DND-41 (cell line): ENCODE measurements around the gene SPATA6L.
A peak's percentile ranks its signal among the peaks of the same experiment; 100 is the strongest.

ENCODE experiments used
- ATAC-seq: fragments of 200-7000 bp; cut with Tn5 transposase; 3 replicates; pipeline ENCODE4 v1.9.1; 2021; ENCODE audit warnings: low read depth; ENCODE audit not compliant: insufficient read depth
- DNase-seq: peaks from one replicate; pipeline ENCODE4 v3.0.0-alpha.2; 2020
- H2AFZ ChIP-seq: 2 replicates; pipeline ENCODE4 v1.6.0; 2012; ENCODE audit warnings: low read depth, low read length
- H3K27ac ChIP-seq: 2 replicates; pipeline ENCODE4 v1.5.1; 2012; ENCODE audit warnings: low read length, inconsistent platforms
- H3K27me3 ChIP-seq: fragments of 200-600 bp; sonication (generic); 2 replicates; pipeline ENCODE4 v1.6.0; 2012; ENCODE audit warnings: low read length, mild to moderate bottlenecking, inconsistent platforms; ENCODE audit not compliant: insufficient read depth, poor library complexity
- H3K36me3 ChIP-seq: 2 replicates; pipeline ENCODE4 v1.5.1; 2012; ENCODE audit warnings: low read length, inconsistent platforms; ENCODE audit not compliant: insufficient read depth
- H3K4me1 ChIP-seq: 2 replicates; pipeline ENCODE4 v1.5.1; 2012; ENCODE audit warnings: mild to moderate bottlenecking, low read length; ENCODE audit not compliant: insufficient read depth
- H3K4me2 ChIP-seq: 2 replicates; pipeline ENCODE4 v1.6.0; 2012; ENCODE audit warnings: mild to moderate bottlenecking, moderate library complexity, low read length, inconsistent platforms; ENCODE audit not compliant: insufficient read depth
- H3K4me3 ChIP-seq, 2 experiments: fragments of 200-600 bp in 1 of 2; shearing (Covaris generic) in 1 of 2; 2 replicates each; pipeline ENCODE4 v1.5.1; 2012 to 2016; ENCODE audit warnings: inconsistent platforms in 2 of 2, low read length in 2 of 2, mild to moderate bottlenecking in 2 of 2, low read depth in 1 of 2, moderate library complexity in 1 of 2
- H3K79me2 ChIP-seq: 2 replicates; pipeline ENCODE4 v1.6.0; 2012; ENCODE audit warnings: low read length, inconsistent platforms; ENCODE audit not compliant: insufficient read depth
- H3K9ac ChIP-seq: 2 replicates; pipeline ENCODE4 v1.6.0; 2012; ENCODE audit warnings: low read depth, mild to moderate bottlenecking, inconsistent platforms, low read length, moderate library complexity
- H3K9me3 ChIP-seq: 2 replicates; pipeline ENCODE4 v1.5.1; 2012; ENCODE audit warnings: low read length, moderate library complexity, mild to moderate bottlenecking, inconsistent platforms; ENCODE audit not compliant: insufficient read depth, severe bottlenecking
- H4K20me1 ChIP-seq: 2 replicates; pipeline ENCODE4 v1.6.0; 2012; ENCODE audit warnings: low read length; ENCODE audit not compliant: insufficient read depth
- EZH2 ChIP-seq: IDR thresholded peaks from 3 replicates; pipeline ENCODE4 v1.6.1; 2012; ENCODE audit warnings: borderline replicate concordance, low read depth, mild to moderate bottlenecking, moderate library complexity, low read length, inconsistent platforms; ENCODE audit not compliant: severe bottlenecking
- TF ChIP-seq, protein P1 (sequence below): IDR thresholded peaks from 2 replicates; pipeline ENCODE4 v1.5.1; 2012; ENCODE audit warnings: borderline replicate concordance, low read length, moderate library complexity, mild to moderate bottlenecking; ENCODE audit not compliant: poor library complexity, severe bottlenecking; ENCODE audit errors: extremely low read depth

The SPATA6L gene

DNA sequence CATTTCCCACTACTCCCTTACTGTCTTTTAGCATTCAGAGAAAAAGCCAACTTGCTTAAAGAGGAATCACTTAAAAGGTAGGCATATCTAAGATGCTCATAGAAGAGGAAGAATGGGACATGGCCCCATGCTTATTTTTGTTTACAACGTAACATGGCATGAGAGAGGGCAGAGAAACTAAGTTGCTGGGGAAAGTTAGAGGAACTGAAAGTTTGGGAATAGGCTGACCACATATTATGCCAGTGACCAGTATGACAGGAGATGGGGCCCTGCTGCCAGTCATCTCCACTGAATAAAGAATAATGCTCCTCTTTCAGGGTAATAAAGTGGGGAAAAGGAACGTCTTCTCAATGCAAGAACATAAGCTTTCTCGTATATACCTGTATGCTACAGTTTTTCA lies 2.3 kb downstream of the SPATA6L start:
- ATAC-seq (no peak), DNase-seq (no peak)
- Histone ChIP-seq H4K20me1 (no peaks in the 10 kb centered on the region), H3K4me3 (no peak overlapping the region; a peak in 1 of 4 replicates), H3K27ac (no peak overlapping the region), H3K79me2 (peaks cover 10% of the 10 kb centered on the region), H3K9me3 (no peaks in the 10 kb centered on the region), H3K27me3 (no peaks in the 10 kb centered on the region), H3K36me3 (no peaks in the 10 kb centered on the region; the same call in 1 of the 2 replicates), H2AFZ (no peak overlapping the region), H3K4me1 (peaks cover 37% of the 10 kb centered on the region), H3K9ac (no peak overlapping the region), H3K4me2 (peak overlapping the region; percentile 98; the same call in 1 of the 2 replicates)
- no peak for TF ChIP-seq EZH2
- TF ChIP-seq, protein P1, sequence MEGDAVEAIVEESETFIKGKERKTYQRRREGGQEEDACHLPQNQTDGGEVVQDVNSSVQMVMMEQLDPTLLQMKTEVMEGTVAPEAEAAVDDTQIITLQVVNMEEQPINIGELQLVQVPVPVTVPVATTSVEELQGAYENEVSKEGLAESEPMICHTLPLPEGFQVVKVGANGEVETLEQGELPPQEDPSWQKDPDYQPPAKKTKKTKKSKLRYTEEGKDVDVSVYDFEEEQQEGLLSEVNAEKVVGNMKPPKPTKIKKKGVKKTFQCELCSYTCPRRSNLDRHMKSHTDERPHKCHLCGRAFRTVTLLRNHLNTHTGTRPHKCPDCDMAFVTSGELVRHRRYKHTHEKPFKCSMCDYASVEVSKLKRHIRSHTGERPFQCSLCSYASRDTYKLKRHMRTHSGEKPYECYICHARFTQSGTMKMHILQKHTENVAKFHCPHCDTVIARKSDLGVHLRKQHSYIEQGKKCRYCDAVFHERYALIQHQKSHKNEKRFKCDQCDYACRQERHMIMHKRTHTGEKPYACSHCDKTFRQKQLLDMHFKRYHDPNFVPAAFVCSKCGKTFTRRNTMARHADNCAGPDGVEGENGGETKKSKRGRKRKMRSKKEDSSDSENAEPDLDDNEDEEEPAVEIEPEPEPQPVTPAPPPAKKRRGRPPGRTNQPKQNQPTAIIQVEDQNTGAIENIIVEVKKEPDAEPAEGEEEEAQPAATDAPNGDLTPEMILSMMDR: no peak

DNA sequence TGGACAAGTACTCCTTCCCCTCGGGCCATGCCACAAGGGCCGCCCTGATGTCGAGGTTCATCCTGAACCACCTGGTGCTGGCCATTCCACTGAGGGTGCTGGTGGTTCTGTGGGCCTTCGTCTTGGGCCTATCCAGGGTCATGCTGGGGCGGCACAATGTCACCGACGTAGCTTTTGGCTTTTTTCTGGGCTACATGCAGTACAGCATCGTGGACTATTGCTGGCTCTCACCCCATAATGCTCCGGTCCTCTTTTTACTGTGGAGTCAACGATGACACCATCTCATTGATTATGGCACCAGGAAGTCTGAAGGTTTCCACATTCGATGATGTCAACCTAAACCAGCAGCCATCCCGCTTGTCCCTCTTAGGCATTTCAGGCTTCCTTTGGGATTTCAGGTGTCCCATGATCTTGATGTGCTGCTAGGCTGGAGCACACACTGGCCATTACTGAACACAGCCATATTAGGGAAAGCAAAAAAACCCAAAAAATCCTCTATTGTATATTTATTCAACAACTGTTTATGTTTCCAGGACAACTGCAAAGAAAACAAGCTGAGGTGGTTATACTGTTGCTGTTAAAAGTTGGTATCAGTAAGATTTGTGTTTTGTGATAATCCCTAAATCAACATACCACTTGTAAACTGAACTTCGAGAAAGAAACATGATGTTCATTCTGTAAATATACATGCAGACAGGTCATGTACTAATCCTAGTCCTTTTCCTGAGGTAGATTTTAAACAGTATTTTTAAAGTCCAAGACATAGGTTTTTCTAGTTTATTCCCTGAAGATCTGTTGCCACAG lies 3.1 kb downstream of the SPATA6L start:
- Histone ChIP-seq H2AFZ (peak overlapping the region; percentile 80), H3K4me1 (peaks cover 37% of the 10 kb centered on the region), H3K27ac (peak overlapping the region; percentile 60), H3K4me2 (peak overlapping the region; percentile 98), H3K4me3 (peak overlapping the region; percentile 34 to 86; a peak in 3 of 4 replicates), H3K79me2 (peaks cover 10% of the 10 kb centered on the region), H3K36me3 (no peaks in the 10 kb centered on the region; the same call in 1 of the 2 replicates), H3K9ac (peak overlapping the region; percentile 79), H4K20me1 (no peaks in the 10 kb centered on the region), H3K27me3 (no peaks in the 10 kb centered on the region), H3K9me3 (no peaks in the 10 kb centered on the region)
- ATAC-seq (no peak), DNase-seq (no peak)
- TF ChIP-seq, protein P1: no peak
- no peak for TF ChIP-seq EZH2

DNA sequence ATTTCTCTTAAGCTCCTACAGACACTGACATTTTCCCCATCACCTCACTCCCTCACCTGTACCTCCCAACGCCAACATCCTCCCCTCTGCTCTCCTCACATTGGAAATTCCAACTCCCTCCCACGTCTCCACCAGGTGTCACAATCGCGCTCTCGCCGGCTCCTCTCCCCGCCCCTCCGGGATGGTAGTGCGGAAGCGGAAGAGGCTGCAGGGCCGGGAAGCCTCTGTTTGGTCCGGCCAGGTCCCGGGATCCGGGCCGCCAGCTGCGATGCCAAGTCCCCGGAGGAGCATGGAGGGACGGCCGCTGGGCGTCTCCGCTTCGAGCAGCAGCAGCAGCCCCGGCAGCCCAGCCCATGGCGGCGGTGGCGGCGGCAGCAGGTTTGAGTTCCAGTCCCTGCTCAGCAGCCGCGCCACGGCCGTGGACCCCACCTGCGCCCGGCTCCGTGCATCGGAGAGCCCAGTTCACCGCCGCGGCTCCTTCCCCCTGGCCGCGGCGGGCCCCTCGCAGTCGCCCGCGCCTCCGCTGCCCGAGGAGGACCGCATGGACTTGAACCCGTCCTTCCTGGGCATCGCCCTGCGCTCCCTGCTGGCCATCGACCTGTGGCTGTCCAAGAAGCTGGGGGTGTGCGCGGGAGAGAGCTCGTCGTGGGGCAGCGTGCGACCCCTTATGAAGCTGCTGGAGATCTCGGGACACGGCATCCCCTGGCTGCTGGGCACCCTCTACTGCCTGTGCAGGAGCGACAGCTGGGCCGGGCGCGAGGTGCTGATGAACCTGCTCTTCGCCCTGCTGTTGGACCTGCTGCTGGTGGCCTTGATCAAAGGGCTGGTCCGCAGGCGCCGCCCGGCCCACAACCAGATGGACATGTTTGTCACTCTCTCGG lies 3.9 kb downstream of the SPATA6L start, which contains the start of gene PLPP6:
PLPP6 (plus strand) TSS at position 187 of the 881 bp plus-strand sequence; CDS start at position 269, 82 bp downstream.
- Histone ChIP-seq H2AFZ (peak within 1 kb of the TSS; percentile 80), H3K9ac (peak within 1 kb of the TSS; percentile 79)
- TF ChIP-seq, protein P1: peak; percentile 75
- TF ChIP-seq EZH2: no peak

More for the DNA sequence above, 3.9 kb downstream of the SPATA6L start, which contains the start of gene PLPP6:
- H3K27ac ChIP-seq: peak within 1 kb of the TSS; percentile 60
- H3K9me3 ChIP-seq: no peaks in the 10 kb centered on the region
- ATAC-seq (peak; percentile 96), DNase-seq (peak; percentile 78)
- H3K36me3 ChIP-seq: no peaks in the 10 kb centered on the region; the same call in 1 of the 2 replicates
- no peaks in the 10 kb centered on the region for H4K20me1 ChIP-seq
- H3K4me3 ChIP-seq: peak within 1 kb of the TSS; percentile 34 to 86; a peak in 3 of 4 replicates
- peak within 1 kb of the TSS; percentile 98 for H3K4me2 ChIP-seq
- H3K4me1 ChIP-seq: peaks cover 37% of the 10 kb centered on the region
- no peaks in the 10 kb centered on the region for H3K27me3 ChIP-seq
- H3K79me2 ChIP-seq: peaks cover 10% of the 10 kb centered on the region
